ENCODE data around the gene PRRC2A. TPM values are rescaled to one million over a fixed set of nuclear protein-coding genes. Genes with fewer than 3 reads are reported as not detected.

The PRRC2A gene
- total RNA-seq, 1 experiment from 2014 or later: 509 TPM

- Mint-ChIP-seq H3K4me1 (ENCODE audit: low read depth, unreplicated experiment) (peaks cover 13% of the 10 kb centered on the region), H3K36me3 (ENCODE audit: insufficient read depth, unreplicated experiment) (peaks cover 53% of the 10 kb centered on the region), H3K27me3 (ENCODE audit: unreplicated experiment) (peaks cover 21% of the 10 kb centered on the region), H3K9me3 (ENCODE audit: low read depth, unreplicated experiment) (no peaks in the 10 kb centered on the region), H3K27ac (ENCODE audit: unreplicated experiment) (peak overlapping the region; percentile 87), H3K4me3 (ENCODE audit: low read depth, unreplicated experiment) (peak overlapping the region; percentile 84)
- CTCF ChIA-PET: interaction anchor here (0.7 to 2.9 kb wide), 4 partner anchors 18 to 569 kb away, joined by 3 to 6 read pairs (median 4); partner anchors contain the start of gene APOM
- BruUV-seq (replicated peaks): TSS peak; percentile 99
- DNase-seq: peak; percentile 100
- TF ChIP-seq CTCF (IDR thresholded peaks at IDR 0.05; ENCODE audit: unreplicated experiment): no peak
- intact Hi-C loops (cut with micrococcal nuclease; ENCODE audit: unreplicated experiment): no loop called here
These were observed 520 bp upstream of the PRRC2A start for GRCh38 chr6:31619805-31620585.

- intact Hi-C loops (cut with micrococcal nuclease; ENCODE audit: unreplicated experiment): no loop called here
- TSS peak; percentile 68 for BruUV-seq (replicated peaks)
- no peak for TF ChIP-seq CTCF (IDR thresholded peaks at IDR 0.05; ENCODE audit: unreplicated experiment)
- no peak for DNase-seq
- peaks cover 67% of the 10 kb centered on the region for H3K36me3 Mint-ChIP-seq (ENCODE audit: insufficient read depth, unreplicated experiment)
- H3K27me3 Mint-ChIP-seq (ENCODE audit: unreplicated experiment): peaks cover 7% of the 10 kb centered on the region
- no peaks in the 10 kb centered on the region for H3K9me3 Mint-ChIP-seq (ENCODE audit: low read depth, unreplicated experiment)
- CTCF ChIA-PET: interaction anchor here (0.6 to 2.9 kb wide), 5 partner anchors 12 to 118 kb away, joined by 3 to 15 read pairs (median 4); partner anchors contain the start of gene BAG6
- peak overlapping the region; percentile 84 for H3K4me3 Mint-ChIP-seq (ENCODE audit: low read depth, unreplicated experiment)
- H3K27ac Mint-ChIP-seq (ENCODE audit: unreplicated experiment): peak overlapping the region; percentile 87
- peaks cover 13% of the 10 kb centered on the region for H3K4me1 Mint-ChIP-seq (ENCODE audit: low read depth, unreplicated experiment)
These were observed 915 bp downstream of the PRRC2A start for GRCh38 chr6:31621320-31621939.

- Mint-ChIP-seq H3K4me1 (ENCODE audit: low read depth, unreplicated experiment) (peaks cover 13% of the 10 kb centered on the region), H3K36me3 (ENCODE audit: insufficient read depth, unreplicated experiment) (peaks cover 73% of the 10 kb centered on the region)
These were observed 1.5 kb downstream of the PRRC2A start for GRCh38 chr6:31621991-31622390.

More at GRCh38 chr6:31621991-31622390, 1.5 kb downstream of the PRRC2A start:
- DNase-seq: no peak
- BruUV-seq (replicated peaks): no TSS peak
- peaks cover 1% of the 10 kb centered on the region for H3K27me3 Mint-ChIP-seq (ENCODE audit: unreplicated experiment)
- no peak for TF ChIP-seq CTCF (IDR thresholded peaks at IDR 0.05; ENCODE audit: unreplicated experiment)
- no peaks in the 10 kb centered on the region for H3K9me3 Mint-ChIP-seq (ENCODE audit: low read depth, unreplicated experiment)
- intact Hi-C loops (cut with micrococcal nuclease; ENCODE audit: unreplicated experiment): no loop called here
- CTCF ChIA-PET: interaction anchor here (0.8 to 2.9 kb wide), 5 partner anchors 12 to 117 kb away, joined by 3 to 15 read pairs (median 3); partner anchors contain the start of gene BAG6
- peak overlapping the region; percentile 87 for H3K27ac Mint-ChIP-seq (ENCODE audit: unreplicated experiment)
- H3K4me3 Mint-ChIP-seq (ENCODE audit: low read depth, unreplicated experiment): peak overlapping the region; percentile 84

Data from Calu3 (cell line).